ENCODE measurements around the gene LSS.

- TF ChIP-seq POLR2A (IDR thresholded peaks at IDR 0.05) (no peak), POLR2AphosphoS5 (IDR thresholded peaks at IDR 0.05) (no peak)
These were observed 24.3 kb upstream of the LSS start for GRCh38 chr21:46252840-46253239.

All from stomach (tissue), 4 donors.